ENCODE data around the gene RHOXF2B.
"Not testable (repeated sequence)": the region's sequence is repeated elsewhere in the genome, so short reads cannot be mapped to it uniquely, and the experiment has no call there.

DNA sequence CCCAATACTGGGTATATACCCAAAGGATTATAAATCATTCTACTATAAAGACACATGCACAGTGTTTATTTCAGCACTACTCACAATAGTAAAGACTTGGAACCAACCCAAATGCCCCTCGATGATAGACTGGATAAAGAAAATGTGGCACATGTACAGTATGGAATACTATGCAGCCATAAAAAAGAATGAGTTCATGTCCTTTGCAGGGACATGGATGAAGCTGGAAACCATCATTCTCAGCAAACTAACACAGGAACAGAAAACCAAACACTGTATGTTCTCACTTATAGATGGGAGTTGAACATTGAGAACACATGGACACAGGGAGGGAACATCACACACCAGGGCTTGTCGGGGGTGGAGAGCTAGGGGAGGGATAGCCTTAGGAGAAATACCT lies 27.2 kb upstream of the RHOXF2B start:
- TF ChIP-seq TAF1 (IDR thresholded peaks at IDR 0.05; ENCODE audit: low read depth); RAD21 (conservative IDR thresholded peaks at IDR 0.05); EP300 (conservative IDR thresholded peaks at IDR 0.05; ENCODE audit: poor library complexity, severe bottlenecking); EZH2 (IDR thresholded peaks at IDR 0.05; ENCODE audit: borderline replicate concordance, insufficient read depth, low read length, poor library complexity, severe bottlenecking); POLR2AphosphoS5 (IDR thresholded peaks at IDR 0.05): not testable (repeated sequence)
- TF ChIP-seq, protein P1, sequence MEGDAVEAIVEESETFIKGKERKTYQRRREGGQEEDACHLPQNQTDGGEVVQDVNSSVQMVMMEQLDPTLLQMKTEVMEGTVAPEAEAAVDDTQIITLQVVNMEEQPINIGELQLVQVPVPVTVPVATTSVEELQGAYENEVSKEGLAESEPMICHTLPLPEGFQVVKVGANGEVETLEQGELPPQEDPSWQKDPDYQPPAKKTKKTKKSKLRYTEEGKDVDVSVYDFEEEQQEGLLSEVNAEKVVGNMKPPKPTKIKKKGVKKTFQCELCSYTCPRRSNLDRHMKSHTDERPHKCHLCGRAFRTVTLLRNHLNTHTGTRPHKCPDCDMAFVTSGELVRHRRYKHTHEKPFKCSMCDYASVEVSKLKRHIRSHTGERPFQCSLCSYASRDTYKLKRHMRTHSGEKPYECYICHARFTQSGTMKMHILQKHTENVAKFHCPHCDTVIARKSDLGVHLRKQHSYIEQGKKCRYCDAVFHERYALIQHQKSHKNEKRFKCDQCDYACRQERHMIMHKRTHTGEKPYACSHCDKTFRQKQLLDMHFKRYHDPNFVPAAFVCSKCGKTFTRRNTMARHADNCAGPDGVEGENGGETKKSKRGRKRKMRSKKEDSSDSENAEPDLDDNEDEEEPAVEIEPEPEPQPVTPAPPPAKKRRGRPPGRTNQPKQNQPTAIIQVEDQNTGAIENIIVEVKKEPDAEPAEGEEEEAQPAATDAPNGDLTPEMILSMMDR (IDR thresholded peaks at IDR 0.05; ENCODE audit: poor library complexity, severe bottlenecking) = not testable (repeated sequence)
- TF ChIP-seq, protein P2, sequence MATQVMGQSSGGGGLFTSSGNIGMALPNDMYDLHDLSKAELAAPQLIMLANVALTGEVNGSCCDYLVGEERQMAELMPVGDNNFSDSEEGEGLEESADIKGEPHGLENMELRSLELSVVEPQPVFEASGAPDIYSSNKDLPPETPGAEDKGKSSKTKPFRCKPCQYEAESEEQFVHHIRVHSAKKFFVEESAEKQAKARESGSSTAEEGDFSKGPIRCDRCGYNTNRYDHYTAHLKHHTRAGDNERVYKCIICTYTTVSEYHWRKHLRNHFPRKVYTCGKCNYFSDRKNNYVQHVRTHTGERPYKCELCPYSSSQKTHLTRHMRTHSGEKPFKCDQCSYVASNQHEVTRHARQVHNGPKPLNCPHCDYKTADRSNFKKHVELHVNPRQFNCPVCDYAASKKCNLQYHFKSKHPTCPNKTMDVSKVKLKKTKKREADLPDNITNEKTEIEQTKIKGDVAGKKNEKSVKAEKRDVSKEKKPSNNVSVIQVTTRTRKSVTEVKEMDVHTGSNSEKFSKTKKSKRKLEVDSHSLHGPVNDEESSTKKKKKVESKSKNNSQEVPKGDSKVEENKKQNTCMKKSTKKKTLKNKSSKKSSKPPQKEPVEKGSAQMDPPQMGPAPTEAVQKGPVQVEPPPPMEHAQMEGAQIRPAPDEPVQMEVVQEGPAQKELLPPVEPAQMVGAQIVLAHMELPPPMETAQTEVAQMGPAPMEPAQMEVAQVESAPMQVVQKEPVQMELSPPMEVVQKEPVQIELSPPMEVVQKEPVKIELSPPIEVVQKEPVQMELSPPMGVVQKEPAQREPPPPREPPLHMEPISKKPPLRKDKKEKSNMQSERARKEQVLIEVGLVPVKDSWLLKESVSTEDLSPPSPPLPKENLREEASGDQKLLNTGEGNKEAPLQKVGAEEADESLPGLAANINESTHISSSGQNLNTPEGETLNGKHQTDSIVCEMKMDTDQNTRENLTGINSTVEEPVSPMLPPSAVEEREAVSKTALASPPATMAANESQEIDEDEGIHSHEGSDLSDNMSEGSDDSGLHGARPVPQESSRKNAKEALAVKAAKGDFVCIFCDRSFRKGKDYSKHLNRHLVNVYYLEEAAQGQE (IDR thresholded peaks at IDR 0.05; ENCODE audit: borderline replicate concordance) = not testable (repeated sequence)

All from neural cell (in vitro differentiated cells).